Measurements from ENCODE around the gene MAF.

MAF gene

DNA sequence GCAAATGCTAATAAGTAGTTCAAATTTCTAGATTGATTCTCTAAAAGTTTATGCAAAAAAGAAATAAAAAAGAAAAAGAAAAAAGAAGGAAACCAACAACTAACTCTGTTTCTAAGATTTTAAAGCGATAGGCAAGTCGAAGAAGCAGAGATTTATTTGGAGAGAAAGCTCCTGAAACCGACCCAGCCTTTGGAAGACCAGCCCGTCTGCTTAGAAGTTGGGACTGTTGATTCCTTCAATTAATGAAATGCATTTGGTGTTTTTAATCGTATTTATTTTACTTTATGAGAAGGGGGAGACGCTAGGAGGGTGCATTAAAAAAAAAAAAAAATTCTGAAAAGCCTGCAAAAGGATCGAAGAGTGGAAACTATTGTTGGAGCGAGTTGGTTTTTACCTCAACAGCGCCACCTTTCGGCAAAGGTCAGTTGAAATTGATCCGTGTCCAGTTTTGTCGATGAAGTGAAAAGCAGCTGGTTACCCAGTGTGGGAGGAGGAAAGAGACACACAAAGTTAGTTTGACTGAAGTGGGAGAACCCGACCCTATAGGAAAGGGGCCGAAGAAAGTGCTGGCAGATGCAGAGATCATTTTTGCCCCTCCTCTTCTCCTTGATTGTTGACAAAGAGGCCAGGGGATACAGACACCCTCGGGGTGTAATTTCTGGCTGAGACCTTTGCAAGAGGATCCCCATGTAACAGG is 1.5 kb upstream of the MAF start:
- DNase-seq (ENCODE audit: insufficient read length, low spot score) (peak; percentile 60), FAIRE-seq (peak; percentile 41)
- TF ChIP-seq POLR2A (IDR thresholded peaks at IDR 0.05; ENCODE audit: low read depth, low read length) = no peak

DNA sequence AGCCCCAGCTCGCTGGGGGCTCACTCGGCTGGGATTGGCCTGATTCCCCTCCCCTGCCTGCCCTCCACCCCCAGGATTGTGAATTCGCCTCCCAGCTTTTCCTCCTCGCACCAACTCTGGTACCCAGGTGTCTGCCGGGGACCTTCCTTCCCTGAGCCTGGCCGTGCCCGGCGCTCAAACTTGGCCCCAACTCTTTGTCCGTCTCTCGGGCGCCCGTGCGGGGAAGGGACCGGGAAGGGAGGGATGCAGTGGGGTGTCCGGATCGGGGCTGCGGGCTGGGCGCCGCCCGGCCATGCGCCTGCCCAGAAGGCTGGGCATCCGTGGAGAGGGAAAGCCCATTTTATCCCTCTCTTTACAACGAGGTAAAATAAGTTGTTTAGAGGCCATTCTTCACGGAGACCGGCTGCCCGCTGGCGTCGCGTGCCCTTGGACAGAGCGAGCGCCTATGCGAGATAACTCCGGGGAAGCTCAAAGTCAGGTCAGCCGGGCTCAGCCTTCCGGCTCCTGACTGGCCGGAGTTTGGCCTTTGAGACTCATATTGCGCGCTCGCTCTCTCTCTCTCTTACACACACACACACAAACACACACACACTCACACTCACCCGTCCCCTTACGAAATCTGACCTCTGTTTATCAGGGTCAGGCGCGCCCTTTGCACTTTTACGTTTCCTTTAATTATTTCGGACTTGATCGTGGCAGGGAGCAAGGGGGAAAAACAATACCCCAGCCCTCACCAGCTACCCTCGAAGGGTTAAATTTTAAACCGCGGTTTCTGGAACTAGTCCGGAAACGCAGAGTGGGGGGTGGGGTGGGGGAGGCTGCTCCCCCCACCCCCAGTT is 774 bp upstream of the MAF start:
- DNase-seq (ENCODE audit: insufficient read length, low spot score) (no peak), FAIRE-seq (no peak)
- TF ChIP-seq POLR2A (IDR thresholded peaks at IDR 0.05; ENCODE audit: low read depth, low read length) = no peak

DNA sequence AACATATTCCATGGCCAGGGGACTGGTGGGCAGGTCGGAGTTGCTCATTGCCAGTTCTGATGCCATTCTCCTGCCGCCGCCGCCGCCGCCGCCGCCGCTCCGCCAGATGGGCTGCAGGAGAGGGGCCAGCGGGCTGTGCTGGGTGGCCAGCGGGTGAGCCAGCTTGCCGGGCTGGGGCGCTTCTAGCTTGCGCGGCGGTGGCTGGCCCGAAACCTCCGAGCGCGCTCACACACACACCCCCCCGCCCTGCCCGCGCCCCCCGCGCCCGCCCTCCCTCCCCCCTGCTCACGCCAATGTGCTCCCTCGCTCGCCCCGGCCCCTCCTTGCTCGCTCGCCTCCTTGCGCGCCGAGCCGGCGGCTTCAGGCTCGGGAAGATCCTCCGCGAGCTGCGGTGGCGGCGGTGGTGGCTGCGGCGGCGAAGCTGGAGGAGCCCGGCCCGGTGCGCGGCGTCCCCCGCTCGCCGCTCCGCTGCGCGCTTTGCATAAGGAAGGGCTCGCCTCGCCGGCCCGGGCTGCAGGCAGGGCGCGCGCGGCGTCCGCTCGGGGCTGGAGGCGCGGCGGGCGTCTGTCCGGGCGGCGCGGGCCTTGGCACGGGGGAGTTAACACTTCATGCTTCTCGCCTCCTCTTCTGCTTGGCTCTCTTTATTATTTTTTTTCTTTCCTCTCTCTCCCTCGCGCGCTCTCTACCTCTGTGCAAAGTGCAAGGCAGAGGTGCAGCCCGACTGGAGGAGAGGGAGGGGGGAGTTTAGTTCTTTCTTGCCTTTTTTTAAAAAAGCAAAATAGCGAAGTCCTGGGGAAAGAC is 500 bp downstream of the MAF start:
- DNase-seq (ENCODE audit: insufficient read length, low spot score) (no peak), FAIRE-seq (no peak)
- no peak for TF ChIP-seq POLR2A (IDR thresholded peaks at IDR 0.05; ENCODE audit: low read depth, low read length)

GRCh38 chr16:79599256-79599836 is 1.2 kb downstream of the MAF start:
- no peak for TF ChIP-seq POLR2A (IDR thresholded peaks at IDR 0.05; ENCODE audit: low read depth, low read length)
- FAIRE-seq (no peak), DNase-seq (ENCODE audit: insufficient read length, low spot score) (no peak)

DNA sequence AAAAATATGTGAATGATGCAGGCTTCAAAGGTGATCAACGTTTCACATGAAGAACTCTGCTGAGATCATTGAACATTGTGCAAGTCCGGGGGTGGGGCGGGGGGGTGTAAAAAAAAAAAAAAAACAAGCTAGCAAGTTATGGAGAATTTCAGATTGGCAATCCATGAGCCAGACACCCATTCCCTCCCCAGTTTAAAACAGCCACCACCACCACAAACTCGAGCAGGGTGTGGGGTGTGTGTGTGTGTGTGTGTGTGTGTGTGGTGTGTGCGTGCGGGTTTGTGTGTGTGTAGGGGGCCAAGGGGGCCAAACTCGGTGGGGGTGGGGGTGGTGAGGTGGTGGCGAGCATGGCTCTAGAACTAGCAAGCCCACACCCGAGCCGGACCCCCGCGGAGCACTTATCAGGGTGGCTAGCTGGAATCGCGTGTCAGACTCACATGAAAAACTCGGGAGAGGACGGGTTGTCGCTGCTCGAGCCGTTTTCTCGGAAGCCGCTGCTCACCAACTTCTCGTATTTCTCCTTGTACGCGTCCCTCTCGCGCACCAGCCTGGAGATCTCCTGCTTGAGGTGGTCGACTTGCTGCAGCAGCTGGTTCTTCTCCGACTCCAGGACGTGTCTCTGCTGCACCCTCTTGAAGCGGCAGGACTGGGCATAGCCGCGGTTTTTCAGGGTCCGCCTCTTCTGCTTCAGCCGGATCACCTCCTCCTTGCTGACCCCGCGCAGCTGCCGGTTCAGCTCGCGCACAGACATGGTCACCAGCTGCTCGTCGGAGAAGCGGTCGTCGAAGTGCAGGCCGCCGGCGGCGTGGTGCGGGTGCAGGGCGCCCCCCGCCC is 2.0 kb downstream of the MAF start:
- no peak for DNase-seq (ENCODE audit: insufficient read length, low spot score)
- no peak for FAIRE-seq
- no peak for TF ChIP-seq POLR2A (IDR thresholded peaks at IDR 0.05; ENCODE audit: low read depth, low read length)

DNA sequence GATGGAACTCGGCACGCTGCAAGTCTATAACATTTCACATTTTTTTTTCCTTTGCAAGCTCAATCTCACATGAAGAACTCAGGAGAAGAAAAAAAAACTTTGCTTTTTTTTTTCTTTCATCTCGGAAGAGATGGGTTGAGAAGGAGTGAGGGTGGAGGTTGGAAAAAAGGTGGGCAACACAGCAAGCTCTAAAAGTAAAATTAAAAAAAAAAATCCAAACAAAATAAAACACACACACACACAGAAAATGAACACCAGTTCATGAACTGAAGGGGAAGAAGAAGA is 2.5 kb downstream of the MAF start:
- no peak for DNase-seq (ENCODE audit: insufficient read length, low spot score)
- FAIRE-seq = no peak

GRCh38 chr16:79597277-79598062 is 3.1 kb downstream of the MAF start:
- DNase-seq (ENCODE audit: insufficient read length, low spot score) (no peak), FAIRE-seq (no peak)

More for the DNA sequence above, 2.5 kb downstream of the MAF start:
- no peak for TF ChIP-seq POLR2A (IDR thresholded peaks at IDR 0.05; ENCODE audit: low read depth, low read length)

GRCh38 chr16:79595931-79596450 is 4.5 kb downstream of the MAF start:
- no peak for FAIRE-seq
- TF ChIP-seq POLR2A (IDR thresholded peaks at IDR 0.05; ENCODE audit: low read depth, low read length) = no peak
- DNase-seq (ENCODE audit: insufficient read length, low spot score) = no peak

More at GRCh38 chr16:79597277-79598062, 3.1 kb downstream of the MAF start:
- no peak for TF ChIP-seq POLR2A (IDR thresholded peaks at IDR 0.05; ENCODE audit: low read depth, low read length)

DNA sequence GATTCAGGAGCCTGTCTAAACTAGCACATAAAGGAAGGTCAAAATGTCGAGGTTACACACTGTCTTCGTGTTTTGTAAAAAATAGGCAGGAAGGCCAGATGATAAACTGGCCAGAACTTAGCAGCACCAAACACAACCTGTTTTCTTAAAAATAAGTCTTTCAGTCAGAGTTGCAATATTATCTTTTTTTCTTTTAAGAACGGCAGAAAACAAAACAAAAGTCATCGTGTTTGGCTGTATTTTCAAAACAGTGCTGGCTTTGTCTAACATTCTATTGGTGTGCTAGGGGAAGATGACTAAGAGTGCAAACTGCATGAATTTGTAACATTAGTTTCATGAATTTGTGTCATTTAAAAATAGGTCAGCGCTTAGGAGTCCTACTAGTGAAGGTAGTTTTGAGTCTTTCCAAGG is 5.3 kb downstream of the MAF start:
- DNase-seq (ENCODE audit: insufficient read length, low spot score) = no peak
- TF ChIP-seq POLR2A (IDR thresholded peaks at IDR 0.05; ENCODE audit: low read depth, low read length) = no peak
- no peak for FAIRE-seq

- FAIRE-seq (no peak), DNase-seq (ENCODE audit: insufficient read length, low spot score) (no peak)
- TF ChIP-seq POLR2A (IDR thresholded peaks at IDR 0.05; ENCODE audit: low read depth, low read length) = no peak
These were observed 6.8 kb downstream of the MAF start for GRCh38 chr16:79593754-79594153.

GRCh38 chr16:79593074-79593531 is 7.4 kb downstream of the MAF start:
- DNase-seq (ENCODE audit: insufficient read length, low spot score) = no peak
- FAIRE-seq = no peak
- no peak for TF ChIP-seq POLR2A (IDR thresholded peaks at IDR 0.05; ENCODE audit: low read depth, low read length)

DNA sequence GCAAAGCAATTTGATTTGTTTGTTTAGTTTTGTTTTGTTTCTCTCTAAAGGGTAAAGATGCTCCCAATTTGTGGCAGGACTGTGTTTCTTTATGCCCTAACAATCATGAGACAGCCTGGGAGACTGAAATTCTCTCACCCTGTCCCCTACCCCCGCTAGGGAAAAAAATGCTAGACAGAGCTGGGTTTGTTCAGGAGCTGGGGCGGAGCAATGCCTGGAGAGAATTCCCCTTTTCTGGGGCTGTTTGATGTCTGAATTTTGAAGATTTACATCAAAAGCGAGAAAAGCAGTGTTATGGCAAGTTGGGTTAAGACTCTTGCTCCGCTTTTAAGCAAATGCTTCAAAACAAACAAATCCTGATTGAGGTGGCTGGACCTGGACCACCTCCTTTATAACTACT is 8.4 kb downstream of the MAF start:
- TF ChIP-seq POLR2A (IDR thresholded peaks at IDR 0.05; ENCODE audit: low read depth, low read length) = no peak
- FAIRE-seq = no peak
- DNase-seq (ENCODE audit: insufficient read length, low spot score) = no peak

Measured in H54 (cell line).